ENCODE measurements around the gene LGI1.

The LGI1 gene

GRCh38 chr10:93742633-93743349 lies 14.9 kb upstream of the LGI1 start:
- Histone ChIP-seq H3F3A (ENCODE audit: low read depth) (no peaks in the 10 kb centered on the region), H3K9me3 (ENCODE audit: insufficient read depth, low read depth, low read length) (no peaks in the 10 kb centered on the region), H3K36me3 (ENCODE audit: insufficient read depth, low read length) (no peaks in the 10 kb centered on the region), H3K4me3 (ENCODE audit: low read length, poor library complexity, severe bottlenecking) (no peak overlapping the region), H3K9me2 (replicated peaks; ENCODE audit: low read depth, low read length) (no peaks in the 10 kb centered on the region), H3K27me3 (ENCODE audit: insufficient read depth, low read length, poor library complexity, severe bottlenecking) (no peaks in the 10 kb centered on the region), H3K79me2 (ENCODE audit: insufficient read depth, low read length) (no peaks in the 10 kb centered on the region), H3K4me1 (ENCODE audit: insufficient read depth, low read length, poor library complexity, severe bottlenecking) (no peaks in the 10 kb centered on the region), H2AFZ (ENCODE audit: low read length) (no peak overlapping the region), H3K4me2 (ENCODE audit: low read depth, low read length, poor library complexity, severe bottlenecking) (no peak overlapping the region), H4K20me1 (ENCODE audit: insufficient read depth, low read length, poor library complexity, severe bottlenecking) (no peaks in the 10 kb centered on the region), H3K9ac (ENCODE audit: low read depth, low read length, poor library complexity, severe bottlenecking) (no peak overlapping the region)
- TF ChIP-seq CTCF (conservative IDR thresholded peaks at IDR 0.05; ENCODE audit: low read length), result no peak
- TF ChIP-seq EZH2phosphoT487 (IDR thresholded peaks at IDR 0.05; ENCODE audit: borderline replicate concordance), result no peak

GRCh38 chr10:93745408-93746065 lies 12.2 kb upstream of the LGI1 start:
- H3K9me2 ChIP-seq (replicated peaks; ENCODE audit: low read depth, low read length), result no peaks in the 10 kb centered on the region
- H3K9me3 ChIP-seq (ENCODE audit: insufficient read depth, low read depth, low read length), result no peaks in the 10 kb centered on the region
- H3K79me2 ChIP-seq (ENCODE audit: insufficient read depth, low read length), result no peaks in the 10 kb centered on the region
- no peaks in the 10 kb centered on the region for H3F3A ChIP-seq (ENCODE audit: low read depth)
- no peak overlapping the region for H3K9ac ChIP-seq (ENCODE audit: low read depth, low read length, poor library complexity, severe bottlenecking)
- no peaks in the 10 kb centered on the region for H3K36me3 ChIP-seq (ENCODE audit: insufficient read depth, low read length)
- no peak overlapping the region for H3K4me2 ChIP-seq (ENCODE audit: low read depth, low read length, poor library complexity, severe bottlenecking)
- no peaks in the 10 kb centered on the region for H3K27me3 ChIP-seq (ENCODE audit: insufficient read depth, low read length, poor library complexity, severe bottlenecking)
- H3K4me1 ChIP-seq (ENCODE audit: insufficient read depth, low read length, poor library complexity, severe bottlenecking), result no peaks in the 10 kb centered on the region
- peak; percentile 56 for TF ChIP-seq CTCF (conservative IDR thresholded peaks at IDR 0.05; ENCODE audit: low read length)
- TF ChIP-seq EZH2phosphoT487 (IDR thresholded peaks at IDR 0.05; ENCODE audit: borderline replicate concordance), result no peak
- H4K20me1 ChIP-seq (ENCODE audit: insufficient read depth, low read length, poor library complexity, severe bottlenecking), result no peaks in the 10 kb centered on the region
- no peak overlapping the region for H3K4me3 ChIP-seq (ENCODE audit: low read length, poor library complexity, severe bottlenecking)
- no peak overlapping the region for H2AFZ ChIP-seq (ENCODE audit: low read length)

GRCh38 chr10:93746844-93747284 lies 10.9 kb upstream of the LGI1 start:
- no peaks in the 10 kb centered on the region for H4K20me1 ChIP-seq (ENCODE audit: insufficient read depth, low read length, poor library complexity, severe bottlenecking)
- no peak overlapping the region for H2AFZ ChIP-seq (ENCODE audit: low read length)
- no peak overlapping the region for H3K4me3 ChIP-seq (ENCODE audit: low read length, poor library complexity, severe bottlenecking)
- no peak overlapping the region for H3K9ac ChIP-seq (ENCODE audit: low read depth, low read length, poor library complexity, severe bottlenecking)
- no peaks in the 10 kb centered on the region for H3K9me2 ChIP-seq (replicated peaks; ENCODE audit: low read depth, low read length)
- TF ChIP-seq EZH2phosphoT487 (IDR thresholded peaks at IDR 0.05; ENCODE audit: borderline replicate concordance) (no peak), CTCF (conservative IDR thresholded peaks at IDR 0.05; ENCODE audit: low read length) (no peak; the same call in none of the 2 replicates)
- no peaks in the 10 kb centered on the region for H3K36me3 ChIP-seq (ENCODE audit: insufficient read depth, low read length)
- no peaks in the 10 kb centered on the region for H3K79me2 ChIP-seq (ENCODE audit: insufficient read depth, low read length)
- H3K9me3 ChIP-seq (ENCODE audit: insufficient read depth, low read depth, low read length), result no peaks in the 10 kb centered on the region
- H3K4me2 ChIP-seq (ENCODE audit: low read depth, low read length, poor library complexity, severe bottlenecking), result no peak overlapping the region
- H3F3A ChIP-seq (ENCODE audit: low read depth), result no peaks in the 10 kb centered on the region
- H3K4me1 ChIP-seq (ENCODE audit: insufficient read depth, low read length, poor library complexity, severe bottlenecking), result no peaks in the 10 kb centered on the region
- no peaks in the 10 kb centered on the region for H3K27me3 ChIP-seq (ENCODE audit: insufficient read depth, low read length, poor library complexity, severe bottlenecking)
